Urinary bladder (tissue), 4 donors: ENCODE data around the gene KCNMA1. TPM values are rescaled to one million over a fixed set of nuclear protein-coding genes. Genes with fewer than 3 reads are reported as not detected.

Experiments
- DNase-seq: peaks from one replicate; pipeline ENCODE4 v3.0.0-alpha.2; 2015; ENCODE audit errors: extremely low spot score
- H3K27ac ChIP-seq: one replicate; pipeline ENCODE4 v1.5.1; 2013; ENCODE audit warnings: low read depth, mild to moderate bottlenecking, moderate library complexity
- H3K36me3 ChIP-seq: one replicate; pipeline ENCODE4 v1.6.1; 2013; ENCODE audit warnings: mild to moderate bottlenecking, moderate library complexity; ENCODE audit not compliant: insufficient read depth
- H3K4me1 ChIP-seq: one replicate; pipeline ENCODE4 v1.6.1; 2013; ENCODE audit warnings: mild to moderate bottlenecking, moderate library complexity; ENCODE audit not compliant: insufficient read depth
- H3K4me3 ChIP-seq: one replicate; pipeline ENCODE4 v1.5.1; 2013; ENCODE audit warnings: low read depth, low read length
- WGBS: extraction: QIAGEN DNeasy Blood & Tissue Kit; methylation state at CpG from one replicate; pipeline ENCODE4 v1.1.7; 2013; 5-methylcytosine and 5-hydroxymethylcytosine counted together
- polyA plus RNA-seq: library from polyadenylated mRNA; stranded (reverse); fragments of 200-250 nt; gene quantifications from one replicate; pipeline ENCODE4 v1.2.3, GENCODE V29; 2013
- total RNA-seq: library from RNA; depleted of rRNA; stranded (reverse); fragments of >200 nt; gene quantifications from one replicate; pipeline ENCODE4 v1.2.3, GENCODE V29; 2014
- donor health status: healthy with polysubstance abuse.
- donor health status: healthy.

KCNMA1 gene
- total and polyA plus RNA-seq, 2 donors, result 105 to 107 TPM

GRCh38 chr10:77619964-77620703 lies 17.5 kb downstream of the KCNMA1 start:
- H3K36me3 ChIP-seq, result no peaks in the 10 kb centered on the region
- WGBS, result 93% methylated on average over 13 of the region's 13 CpGs
- no peaks in the 10 kb centered on the region for H3K4me1 ChIP-seq
- no peak overlapping the region for H3K27ac ChIP-seq
- DNase-seq, result no peak
- H3K4me3 ChIP-seq, result no peak overlapping the region

- Histone ChIP-seq H3K27ac (no peak overlapping the region), H3K4me3 (no peak overlapping the region), H3K36me3 (no peaks in the 10 kb centered on the region), H3K4me1 (peaks cover 2% of the 10 kb centered on the region)
- WGBS, result 71% methylated on average over 4 of the region's 4 CpGs
- DNase-seq, result no peak
Observed at GRCh38 chr10:77618117-77618516, 19.5 kb downstream of the KCNMA1 start.

- DNase-seq, result no peak
- WGBS, result 92% methylated on average over 5 of the region's 5 CpGs
- no peak overlapping the region for H3K4me3 ChIP-seq
- peaks cover 2% of the 10 kb centered on the region for H3K4me1 ChIP-seq
- H3K27ac ChIP-seq, result no peak overlapping the region
- no peaks in the 10 kb centered on the region for H3K36me3 ChIP-seq
Observed at GRCh38 chr10:77616766-77617165, 20.8 kb downstream of the KCNMA1 start.

GRCh38 chr10:77614778-77615625 lies 22.6 kb downstream of the KCNMA1 start:
- H3K4me1 ChIP-seq, result peaks cover 2% of the 10 kb centered on the region
- 60% methylated on average over 6 of the region's 6 CpGs for whole genome bisulfite sequencing
- H3K27ac ChIP-seq, result peak overlapping the region; percentile 2
- DNase-seq, result no peak
- H3K36me3 ChIP-seq, result no peaks in the 10 kb centered on the region
- no peak overlapping the region for H3K4me3 ChIP-seq

DNA sequence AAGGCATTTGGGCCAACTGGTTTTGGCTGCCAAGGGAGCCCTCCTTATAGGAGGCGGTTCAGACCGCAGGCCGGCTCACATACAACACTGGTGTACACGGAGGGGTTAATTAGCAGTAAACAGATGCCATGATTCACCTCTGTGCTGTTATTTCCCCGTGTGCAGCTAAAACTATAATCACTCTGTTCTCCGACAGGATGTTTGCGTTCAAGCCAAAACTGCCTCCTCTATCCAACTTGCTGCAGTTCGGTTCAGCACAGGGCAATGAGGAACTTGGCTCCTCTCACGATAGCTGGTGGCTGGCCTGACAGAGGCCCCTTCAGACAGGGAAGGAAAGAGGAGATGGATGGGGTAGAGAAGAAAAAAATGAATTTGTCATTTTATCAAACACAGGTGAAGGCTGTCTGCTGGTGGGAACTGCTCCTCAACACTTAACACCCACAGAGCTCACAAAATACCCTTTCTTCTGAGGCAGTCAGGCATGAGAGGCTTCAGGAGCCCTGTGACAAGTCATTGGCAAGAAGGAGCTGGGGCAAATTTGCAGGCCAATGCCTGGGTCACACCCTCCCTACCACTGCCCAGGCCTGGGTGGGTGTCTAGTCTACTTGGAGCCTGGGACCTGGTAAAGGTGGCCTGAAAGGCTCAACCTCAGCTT lies 24.0 kb downstream of the KCNMA1 start:
- no peaks in the 10 kb centered on the region for H3K36me3 ChIP-seq
- H3K27ac ChIP-seq, result no peak overlapping the region
- no peak overlapping the region for H3K4me3 ChIP-seq
- peaks cover 2% of the 10 kb centered on the region for H3K4me1 ChIP-seq
- no peak for DNase-seq
- 31% methylated on average over 9 of the region's 9 CpGs for WGBS

DNA sequence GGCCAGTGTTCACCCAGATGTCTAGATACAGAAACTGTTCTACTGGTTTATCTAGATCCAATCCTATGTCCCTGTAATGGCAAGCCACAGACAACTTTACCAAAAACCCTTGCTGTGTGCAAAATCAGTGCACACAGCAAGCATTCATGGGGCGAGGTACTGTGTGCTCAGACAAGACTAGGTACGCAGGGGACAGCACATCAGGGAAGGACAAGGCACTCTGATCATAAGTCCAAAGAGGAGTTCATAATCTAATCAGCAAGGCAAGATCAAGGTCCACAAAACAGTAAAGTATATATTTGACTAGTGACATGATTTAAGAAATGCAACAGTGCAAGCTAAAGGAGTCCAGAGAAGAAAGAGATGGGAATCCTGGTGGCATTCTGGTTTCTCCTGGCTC lies 25.9 kb downstream of the KCNMA1 start:
- no peak for DNase-seq
- H3K36me3 ChIP-seq, result no peaks in the 10 kb centered on the region
- H3K4me3 ChIP-seq, result no peak overlapping the region
- 95% methylated on average over 2 of the region's 2 CpGs for WGBS
- H3K4me1 ChIP-seq, result peaks cover 2% of the 10 kb centered on the region
- H3K27ac ChIP-seq, result no peak overlapping the region

GRCh38 chr10:77611221-77611620 lies 26.4 kb downstream of the KCNMA1 start:
- no peak for DNase-seq
- H3K4me3 ChIP-seq, result no peak overlapping the region
- H3K27ac ChIP-seq, result no peak overlapping the region
- 93% methylated on average over 5 of the region's 5 CpGs for WGBS
- H3K36me3 ChIP-seq, result no peaks in the 10 kb centered on the region
- H3K4me1 ChIP-seq, result peaks cover 2% of the 10 kb centered on the region

GRCh38 chr10:77609781-77610272 lies 27.8 kb downstream of the KCNMA1 start:
- no peak for DNase-seq
- H3K4me3 ChIP-seq, result no peak overlapping the region
- no peak overlapping the region for H3K27ac ChIP-seq
- WGBS, result 59% methylated on average over 5 of the region's 5 CpGs
- no peaks in the 10 kb centered on the region for H3K36me3 ChIP-seq
- H3K4me1 ChIP-seq, result peaks cover 2% of the 10 kb centered on the region

GRCh38 chr10:77608281-77608680 lies 29.3 kb downstream of the KCNMA1 start:
- H3K27ac ChIP-seq, result no peak overlapping the region
- DNase-seq, result no peak
- H3K4me3 ChIP-seq, result no peak overlapping the region
- H3K36me3 ChIP-seq, result no peaks in the 10 kb centered on the region
- no peaks in the 10 kb centered on the region for H3K4me1 ChIP-seq
- 80% methylated on average over 9 of the region's 9 CpGs for WGBS

- DNase-seq, result no peak
- no peak overlapping the region for H3K4me3 ChIP-seq
- no peak overlapping the region for H3K27ac ChIP-seq
- H3K4me1 ChIP-seq, result no peaks in the 10 kb centered on the region
- H3K36me3 ChIP-seq, result no peaks in the 10 kb centered on the region
- WGBS, result 74% methylated on average over 2 of the region's 2 CpGs
Observed at GRCh38 chr10:77606751-77607150, 30.9 kb downstream of the KCNMA1 start.

DNA sequence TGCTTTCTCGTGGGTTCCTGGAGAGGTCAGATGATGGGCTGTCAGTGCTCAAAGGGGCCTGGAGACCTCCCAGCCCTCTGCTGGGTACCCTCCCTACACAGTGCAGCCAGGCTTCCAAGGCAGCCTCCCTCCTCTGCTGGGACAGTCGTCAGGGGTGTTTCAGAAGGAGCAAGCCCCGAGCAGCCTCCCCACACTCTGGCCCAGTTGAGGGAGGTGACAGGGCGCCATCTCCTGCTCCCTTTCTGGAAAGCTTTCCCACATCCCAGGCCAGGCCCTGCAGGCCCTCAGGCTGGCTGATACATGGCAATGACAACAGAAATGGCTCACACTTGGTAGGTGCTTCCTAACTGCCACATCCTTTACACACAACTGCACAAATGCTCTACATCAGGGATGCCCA lies 32.1 kb downstream of the KCNMA1 start:
- 64% methylated on average over 4 of the region's 4 CpGs for WGBS
- H3K27ac ChIP-seq, result no peak overlapping the region

GRCh38 chr10:77604941-77605351 lies 32.7 kb downstream of the KCNMA1 start:
- no peak for DNase-seq
- Histone ChIP-seq H3K27ac (no peak overlapping the region), H3K4me3 (no peak overlapping the region), H3K4me1 (no peaks in the 10 kb centered on the region), H3K36me3 (no peaks in the 10 kb centered on the region)
- 75% methylated on average over 6 of the region's 6 CpGs for WGBS

More for the DNA sequence above, 32.1 kb downstream of the KCNMA1 start:
- DNase-seq, result no peak
- Histone ChIP-seq H3K4me1 (no peaks in the 10 kb centered on the region), H3K36me3 (no peaks in the 10 kb centered on the region), H3K4me3 (no peak overlapping the region)

- H3K4me1 ChIP-seq, result no peaks in the 10 kb centered on the region
- H3K36me3 ChIP-seq, result no peaks in the 10 kb centered on the region
- H3K4me3 ChIP-seq, result no peak overlapping the region
- no peak for DNase-seq
- H3K27ac ChIP-seq, result no peak overlapping the region
- 77% methylated on average over 1 of the region's 1 CpG for WGBS
Observed at GRCh38 chr10:77604063-77604462, 33.5 kb downstream of the KCNMA1 start.
